Kidney (tissue), 14 donors: ENCODE measurements around the gene UXT. TPM values are rescaled to one million over a fixed set of nuclear protein-coding genes. Genes with fewer than 3 reads are reported as not detected.
"Not testable (repeated sequence)": the region's sequence is repeated elsewhere in the genome, so short reads cannot be mapped to it uniquely, and the experiment has no call there.

Experiments
- DNase-seq, 5 donors: peaks; one replicate each; pipeline ENCODE4 v3.0.0-alpha.2; 2013 to 2020
- FAIRE-seq: peaks from 2 replicates; lab custom pipeline; 2012; peaks lifted over from hg19 to GRCh38; lab: Jason Lieb, UNC
- H3K27ac ChIP-seq, 2 donors: one replicate each; pipeline ENCODE4 v1.7.0; 2013; ENCODE audit warnings: low read depth in 2 of 2, low read length in 2 of 2, inconsistent platforms in 1 of 2
- H3K27me3 ChIP-seq: one replicate; pipeline ENCODE4 v1.7.1; 2013; ENCODE audit warnings: low read length, inconsistent platforms; ENCODE audit not compliant: control insufficient read depth, insufficient read depth
- H3K36me3 ChIP-seq, 3 donors: one replicate each; pipeline versions ENCODE4 v1.7.0 to v1.7.1; 2013; ENCODE audit warnings: low read length in 3 of 3, control low read depth in 1 of 3, inconsistent platforms in 1 of 3; ENCODE audit not compliant: insufficient read depth in 3 of 3, control insufficient read depth in 2 of 3
- H3K4me1 ChIP-seq, 3 donors: one replicate each; pipeline versions ENCODE4 v1.7.0 to v1.7.1; 2013; ENCODE audit warnings: low read length in 3 of 3, inconsistent platforms in 1 of 3, low read depth in 1 of 3; ENCODE audit not compliant: control insufficient read depth in 2 of 3, insufficient read depth in 2 of 3
- H3K4me3 ChIP-seq, 3 donors: one replicate each; pipeline versions ENCODE4 v1.7.0 to v1.8.1; 2013; ENCODE audit warnings: low read length in 3 of 3, control low read depth in 1 of 3, inconsistent platforms in 1 of 3
- H3K9ac ChIP-seq, 3 donors: one replicate each; pipeline versions ENCODE4 v1.7.0 to v1.7.1; 2013; ENCODE audit warnings: low read length in 3 of 3, control low read depth in 1 of 3, inconsistent platforms in 1 of 3
- H3K9me3 ChIP-seq, 3 donors: one replicate each; pipeline versions ENCODE4 v1.7.0 to v1.7.1; 2013; ENCODE audit warnings: low read length in 3 of 3, control low read depth in 1 of 3, inconsistent platforms in 1 of 3; ENCODE audit not compliant: control insufficient read depth in 2 of 3, insufficient read depth in 1 of 3
- CTCF ChIP-seq: IDR thresholded peaks from 3 replicates; pipeline ENCODE4 v1.5.1; 2012; ENCODE audit warnings: mild to moderate bottlenecking, moderate library complexity, borderline replicate concordance; ENCODE audit not compliant: insufficient read depth; ENCODE audit errors: extremely low read depth
- intact Hi-C: fragments of 100-400 bp; cut with DNase I; formaldehyde crosslinking; loops from one replicate; pipeline ENCODE4 v1.11.1; 2022
- polyA plus RNA-seq: library from polyadenylated mRNA; stranded (reverse); fragments of 350-450 nt; fragmentation: Illumina TruSeq; extraction: RNeasy Lipid Tissue Mini Kit (QIAGEN cat#74804); gene quantifications from one replicate; pipeline ENCODE4 v1.2.3, GENCODE V29; 2014; ENCODE audit warnings: low read depth, low replicate concordance; ENCODE audit not compliant: insufficient read depth
- total RNA-seq: library from RNA; stranded (reverse); fragmentation: NEBNext Ultra II Directional; extraction: Animal tissue kit (Norgen Biotek cat#: 25700); gene quantifications from one replicate; pipeline ENCODE4 v1.2.1, GENCODE V29; 2021
- donor health status: control.
- donor health status: control.
- donor health status: control.
- donor health status: control.
- donor health status: control.
- donor health status: DM: yes; HTN: yes; CAD: no.
- donor health status: Normal renal cell carcinoma (clear cell type).

UXT gene
- total and polyA plus RNA-seq, 2 donors from 2014 or later = 88.0 to 210 TPM

- no peaks in the 10 kb centered on the region for H3K27me3 ChIP-seq
- H3K9me3 ChIP-seq = no peaks in the 10 kb centered on the region
- no peak overlapping the region for H3K27ac ChIP-seq
- intact Hi-C loops = no loop called here
- no peak for FAIRE-seq
- no peak overlapping the region for H3K9ac ChIP-seq
- no peak overlapping the region for H3K4me3 ChIP-seq
- no peak for DNase-seq
- no peak for TF ChIP-seq CTCF
- no peaks in the 10 kb centered on the region for H3K36me3 ChIP-seq
- H3K4me1 ChIP-seq = no peaks in the 10 kb centered on the region
These were observed 28.3 kb upstream of the UXT start for GRCh38 chrX:47687263-47687662.

- DNase-seq (no peak), FAIRE-seq (no peak)
- TF ChIP-seq CTCF = no peak
- H3K4me1 ChIP-seq = no peaks in the 10 kb centered on the region
- no peaks in the 10 kb centered on the region for H3K36me3 ChIP-seq
- no peak overlapping the region for H3K4me3 ChIP-seq
- intact Hi-C loops = no loop called here
- no peak overlapping the region for H3K9ac ChIP-seq
- no peak overlapping the region for H3K27ac ChIP-seq
- H3K9me3 ChIP-seq = no peaks in the 10 kb centered on the region
- H3K27me3 ChIP-seq = no peaks in the 10 kb centered on the region
These were observed 24.8 kb upstream of the UXT start for GRCh38 chrX:47683829-47684205.

GRCh38 chrX:47683184-47683828 lies 24.3 kb upstream of the UXT start:
- no peaks in the 10 kb centered on the region for H3K4me1 ChIP-seq
- no peaks in the 10 kb centered on the region for H3K9me3 ChIP-seq
- FAIRE-seq (no peak), DNase-seq (no peak)
- no peaks in the 10 kb centered on the region for H3K36me3 ChIP-seq
- no peak overlapping the region for H3K27ac ChIP-seq
- no peak overlapping the region for H3K4me3 ChIP-seq
- TF ChIP-seq CTCF = no peak
- no peaks in the 10 kb centered on the region for H3K27me3 ChIP-seq
- intact Hi-C loops = no loop called here
- no peak overlapping the region for H3K9ac ChIP-seq

- DNase-seq = not testable (repeated sequence)
These were observed 17.2 kb upstream of the UXT start for GRCh38 chrX:47675959-47676859.

More at GRCh38 chrX:47675959-47676859, 17.2 kb upstream of the UXT start:
- FAIRE-seq, H3K9me3 ChIP-seq, H3K4me1 ChIP-seq, H3K27ac ChIP-seq, H3K9ac ChIP-seq, H3K36me3 ChIP-seq, intact Hi-C loops, H3K4me3 ChIP-seq, H3K27me3 ChIP-seq: not testable (repeated sequence)
